ENCODE measurements around the gene ASIP. TPM values are rescaled to one million over a fixed set of nuclear protein-coding genes. Genes with fewer than 3 reads are reported as not detected.

Gene ASIP
- total RNA-seq, 1 experiment from 2014 or later: not detected

GRCh38 chr20:34254979-34255378 lies 13.8 kb downstream of the ASIP start:
- CTCF ChIA-PET: interaction anchor here (0.6 to 3.5 kb wide), 10 partner anchors 12 to 268 kb away, joined by 3 to 29 read pairs (median 5); partner anchors contain the start of gene DYNLRB1
- no peaks in the 10 kb centered on the region for H3K27me3 ChIP-seq (replicated peaks; ENCODE audit: control insufficient read depth, insufficient read depth, low read length)
- BruUV-seq (replicated peaks): no TSS peak
- Mint-ChIP-seq H3K4me3 (ENCODE audit: unreplicated experiment) (no peak overlapping the region), H3K9me3 (ENCODE audit: unreplicated experiment) (no peaks in the 10 kb centered on the region), H3K4me1 (ENCODE audit: low read depth, unreplicated experiment) (peaks cover 27% of the 10 kb centered on the region), H3K27ac (ENCODE audit: unreplicated experiment) (no peak overlapping the region), H3K36me3 (ENCODE audit: insufficient read depth, unreplicated experiment) (no peaks in the 10 kb centered on the region), H3K27me3 (ENCODE audit: insufficient read depth, unreplicated experiment) (no peaks in the 10 kb centered on the region)
- no peak overlapping the region for H3K4me3 ChIP-seq (ENCODE audit: low read depth, low read length)
- no peaks in the 10 kb centered on the region for H3K36me3 ChIP-seq (ENCODE audit: control insufficient read depth, insufficient read depth, low read length)
- peaks cover 19% of the 10 kb centered on the region for H3K4me1 ChIP-seq
- DNase-seq: peak in 1 of 2 experiments; percentile 34
- no peaks in the 10 kb centered on the region for H3K9me3 ChIP-seq
- TF ChIP-seq, protein P1, sequence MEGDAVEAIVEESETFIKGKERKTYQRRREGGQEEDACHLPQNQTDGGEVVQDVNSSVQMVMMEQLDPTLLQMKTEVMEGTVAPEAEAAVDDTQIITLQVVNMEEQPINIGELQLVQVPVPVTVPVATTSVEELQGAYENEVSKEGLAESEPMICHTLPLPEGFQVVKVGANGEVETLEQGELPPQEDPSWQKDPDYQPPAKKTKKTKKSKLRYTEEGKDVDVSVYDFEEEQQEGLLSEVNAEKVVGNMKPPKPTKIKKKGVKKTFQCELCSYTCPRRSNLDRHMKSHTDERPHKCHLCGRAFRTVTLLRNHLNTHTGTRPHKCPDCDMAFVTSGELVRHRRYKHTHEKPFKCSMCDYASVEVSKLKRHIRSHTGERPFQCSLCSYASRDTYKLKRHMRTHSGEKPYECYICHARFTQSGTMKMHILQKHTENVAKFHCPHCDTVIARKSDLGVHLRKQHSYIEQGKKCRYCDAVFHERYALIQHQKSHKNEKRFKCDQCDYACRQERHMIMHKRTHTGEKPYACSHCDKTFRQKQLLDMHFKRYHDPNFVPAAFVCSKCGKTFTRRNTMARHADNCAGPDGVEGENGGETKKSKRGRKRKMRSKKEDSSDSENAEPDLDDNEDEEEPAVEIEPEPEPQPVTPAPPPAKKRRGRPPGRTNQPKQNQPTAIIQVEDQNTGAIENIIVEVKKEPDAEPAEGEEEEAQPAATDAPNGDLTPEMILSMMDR (IDR thresholded peaks at IDR 0.05; ENCODE audit: insufficient read depth in 1 of 2, low read depth in 1 of 2, low read length in 1 of 2, severe bottlenecking in 1 of 2, unreplicated experiment in 1 of 2): no peak
- POLR2A ChIA-PET: no interaction called here
- intact Hi-C loops (cut with micrococcal nuclease; ENCODE audit: unreplicated experiment): loop anchor here (1.0 kb wide), 4 partner anchors 56 to 268 kb away; no protein-coding TSS in a partner anchor

DNA sequence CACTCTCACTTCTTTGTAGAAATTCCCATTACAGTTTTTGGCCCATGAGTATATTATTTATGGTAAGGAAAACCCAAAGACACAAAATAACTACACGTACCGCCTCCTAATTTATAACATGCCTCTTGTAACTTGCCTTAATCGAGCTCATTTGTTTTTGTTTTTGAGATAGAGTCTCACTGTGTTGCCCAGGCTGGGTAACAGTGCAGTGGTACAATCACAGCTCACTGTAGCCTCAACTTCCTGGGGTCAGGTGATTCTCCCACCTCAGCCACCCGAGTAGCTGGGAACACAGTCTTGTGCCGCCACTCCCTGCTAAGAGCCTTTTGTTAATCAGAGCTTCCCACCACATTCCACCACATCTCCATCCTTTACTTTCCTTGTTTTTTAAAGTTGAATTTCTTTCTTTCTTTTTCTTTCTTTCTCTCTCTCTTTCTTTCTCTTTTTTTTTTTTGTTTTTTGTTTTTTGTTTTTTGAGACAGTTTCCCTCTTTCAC lies 15.5 kb downstream of the ASIP start:
- ChIA-PET CTCF (interaction anchor here (0.7 to 3.5 kb wide), 6 partner anchors 15 to 266 kb away, joined by 3 to 29 read pairs (median 5); partner anchors contain the start of gene ITCH), POLR2A (interaction anchor here (0.5 to 0.6 kb wide), 2 partner anchors 125 to 210 kb away, joined by 4 to 6 read pairs; no protein-coding TSS in a partner anchor)
- H3K36me3 ChIP-seq (ENCODE audit: control insufficient read depth, insufficient read depth, low read length): no peaks in the 10 kb centered on the region
- DNase-seq: peak in 1 of 2 experiments; percentile 21
- intact Hi-C loops (cut with micrococcal nuclease; ENCODE audit: unreplicated experiment): no loop called here
- no peaks in the 10 kb centered on the region for H3K9me3 Mint-ChIP-seq (ENCODE audit: unreplicated experiment)
- H3K4me3 Mint-ChIP-seq (ENCODE audit: unreplicated experiment): no peak overlapping the region
- no TSS peak for BruUV-seq (replicated peaks)
- no peaks in the 10 kb centered on the region for H3K27me3 Mint-ChIP-seq (ENCODE audit: insufficient read depth, unreplicated experiment)
- peaks cover 27% of the 10 kb centered on the region for H3K4me1 Mint-ChIP-seq (ENCODE audit: low read depth, unreplicated experiment)
- no peaks in the 10 kb centered on the region for H3K9me3 ChIP-seq
- H3K36me3 Mint-ChIP-seq (ENCODE audit: insufficient read depth, unreplicated experiment): no peaks in the 10 kb centered on the region
- TF ChIP-seq, protein P1 (IDR thresholded peaks at IDR 0.05; ENCODE audit: insufficient read depth in 1 of 2, low read depth in 1 of 2, low read length in 1 of 2, severe bottlenecking in 1 of 2, unreplicated experiment in 1 of 2): no peak
- H3K27ac Mint-ChIP-seq (ENCODE audit: unreplicated experiment): no peak overlapping the region
- H3K4me3 ChIP-seq (ENCODE audit: low read depth, low read length): no peak overlapping the region
- H3K27me3 ChIP-seq (replicated peaks; ENCODE audit: control insufficient read depth, insufficient read depth, low read length): no peaks in the 10 kb centered on the region
- H3K4me1 ChIP-seq: peaks cover 19% of the 10 kb centered on the region

DNA sequence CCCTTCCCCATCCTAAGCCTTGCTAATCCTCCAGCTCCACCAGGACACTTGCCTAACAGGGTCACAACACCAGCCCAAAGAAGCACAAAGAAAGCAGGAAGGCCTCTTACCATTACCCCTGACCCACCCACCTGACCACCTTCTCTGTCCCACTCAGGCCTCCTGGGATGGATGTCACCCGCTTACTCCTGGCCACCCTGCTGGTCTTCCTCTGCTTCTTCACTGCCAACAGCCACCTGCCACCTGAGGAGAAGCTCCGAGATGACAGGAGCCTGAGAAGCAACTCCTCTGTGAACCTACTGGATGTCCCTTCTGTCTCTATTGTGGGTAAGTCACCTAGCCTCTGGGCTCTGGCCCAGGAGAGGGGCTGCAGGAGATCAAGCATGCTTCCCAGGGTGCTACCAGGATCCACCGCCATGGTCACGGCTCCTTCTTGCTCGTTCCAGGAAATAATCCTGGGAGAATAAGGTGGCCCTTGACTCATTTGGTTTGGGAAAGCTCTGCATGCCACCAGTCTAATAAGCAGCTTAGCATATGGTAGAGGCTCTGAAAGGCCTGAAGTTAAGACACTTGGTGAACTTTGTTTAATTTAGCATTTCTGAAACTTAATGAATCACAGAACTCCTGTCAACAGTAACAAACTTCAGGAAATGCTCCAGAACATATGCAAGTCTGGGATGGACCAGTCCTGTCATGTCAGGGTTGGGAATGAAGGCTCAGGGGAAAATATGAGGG lies 19.2 kb downstream of the ASIP start:
- H3K27me3 ChIP-seq (replicated peaks; ENCODE audit: control insufficient read depth, insufficient read depth, low read length): no peaks in the 10 kb centered on the region
- intact Hi-C loops (cut with micrococcal nuclease; ENCODE audit: unreplicated experiment): no loop called here
- Mint-ChIP-seq H3K27ac (ENCODE audit: unreplicated experiment) (no peak overlapping the region), H3K9me3 (ENCODE audit: unreplicated experiment) (no peaks in the 10 kb centered on the region), H3K27me3 (ENCODE audit: insufficient read depth, unreplicated experiment) (no peaks in the 10 kb centered on the region), H3K4me1 (ENCODE audit: low read depth, unreplicated experiment) (peaks cover 6% of the 10 kb centered on the region), H3K36me3 (ENCODE audit: insufficient read depth, unreplicated experiment) (no peaks in the 10 kb centered on the region), H3K4me3 (ENCODE audit: unreplicated experiment) (no peak overlapping the region)
- POLR2A ChIA-PET: no interaction called here
- H3K9me3 ChIP-seq: no peaks in the 10 kb centered on the region
- CTCF ChIA-PET: interaction anchor here (1.5 kb wide), 1 partner anchor 70 kb away, joined by 6 read pairs; no protein-coding TSS in a partner anchor
- TF ChIP-seq, protein P1 (IDR thresholded peaks at IDR 0.05; ENCODE audit: insufficient read depth in 1 of 2, low read depth in 1 of 2, low read length in 1 of 2, severe bottlenecking in 1 of 2, unreplicated experiment in 1 of 2): no peak
- no peaks in the 10 kb centered on the region for H3K36me3 ChIP-seq (ENCODE audit: control insufficient read depth, insufficient read depth, low read length)
- DNase-seq: peak in 1 of 2 experiments; percentile 44
- H3K4me3 ChIP-seq (ENCODE audit: low read depth, low read length): no peak overlapping the region
- BruUV-seq (replicated peaks): no TSS peak
- peaks cover 5% of the 10 kb centered on the region; the same call in 1 of the 2 replicates for H3K4me1 ChIP-seq

Measured in Caco-2 (cell line).